22Rv1 (cell line): Measurements from ENCODE around the gene ARID1A.
"Not testable (repeated sequence)": the region's sequence is repeated elsewhere in the genome, so short reads cannot be mapped to it uniquely, and the experiment has no call there.

Experiments
- H3K27ac ChIP-seq: fragments of 450-650 bp; 2 replicates; pipeline ENCODE4 v1.5.1; 2017
- CTCF ChIP-seq: fragments of 450-650 bp; IDR thresholded peaks from 2 replicates; pipeline ENCODE4 v1.5.1; 2017; ENCODE audit warnings: mild to moderate bottlenecking
- ZFX ChIP-seq: fragments of 450-650 bp; IDR thresholded peaks from 2 replicates; pipeline ENCODE4 v1.6.1; 2017; ENCODE audit warnings: antibody characterized with exemption, borderline replicate concordance

The ARID1A gene

GRCh38 chr1:26695356-26696118, at the start of gene ARID1A:
ARID1A (plus strand) TSS chr1:26696015; CDS start chr1:26696404, 389 bp downstream.
- H3K27ac ChIP-seq = peak within 1 kb of the TSS; percentile 100
- TF ChIP-seq CTCF (peak; percentile 18), ZFX (no peak)

DNA sequence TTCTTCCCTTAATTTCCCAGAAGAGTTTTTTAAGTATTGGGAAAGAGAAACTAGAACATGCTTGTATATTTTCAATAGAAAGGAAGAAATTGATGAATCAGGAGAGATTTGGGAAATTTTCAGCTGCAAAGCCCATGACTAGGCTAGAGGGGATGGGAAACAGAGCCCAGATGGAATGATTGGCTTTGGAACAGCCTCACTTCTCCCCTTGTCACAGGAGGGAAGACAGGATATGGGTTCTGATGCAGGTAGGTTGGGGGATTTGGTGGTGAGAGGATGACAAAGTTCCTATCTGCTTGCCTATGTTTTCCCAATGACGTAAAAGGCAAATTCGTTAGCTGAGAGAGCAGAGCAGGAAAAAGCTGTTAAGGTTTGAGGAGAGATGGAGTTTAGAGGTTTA, 31.0 kb upstream of the ARID1A start:
- TF ChIP-seq ZFX (no peak), CTCF (no peak)
- no peak overlapping the region for H3K27ac ChIP-seq

DNA sequence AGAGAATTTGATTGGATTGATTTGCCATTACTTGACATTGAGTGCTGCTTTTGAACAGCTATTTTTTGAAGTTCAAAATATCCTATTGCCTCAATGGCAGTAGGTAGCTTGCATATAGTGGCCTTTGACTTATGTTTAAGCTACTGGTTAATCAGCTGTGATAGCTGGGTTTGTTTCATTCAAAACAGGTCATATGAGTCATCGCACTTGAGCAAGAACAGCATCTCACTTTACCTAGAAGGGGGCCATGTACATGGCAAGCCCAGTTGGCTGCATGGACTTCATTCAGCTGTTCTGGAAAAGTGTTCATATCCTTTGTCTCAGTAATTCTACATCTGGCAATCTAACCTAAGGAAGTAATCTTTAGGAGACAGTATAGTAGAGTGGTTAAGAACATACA, 29.0 kb upstream of the ARID1A start:
- no peak overlapping the region for H3K27ac ChIP-seq
- TF ChIP-seq CTCF (no peak), ZFX (no peak)

GRCh38 chr1:26668106-26668786, 27.6 kb upstream of the ARID1A start:
- H3K27ac ChIP-seq = not testable (repeated sequence)

- peak; percentile 94 for TF ChIP-seq CTCF
- no peak for TF ChIP-seq ZFX
- peak overlapping the region; percentile 62 for H3K27ac ChIP-seq
Observed at GRCh38 chr1:26677306-26678115, 18.3 kb upstream of the ARID1A start.

DNA sequence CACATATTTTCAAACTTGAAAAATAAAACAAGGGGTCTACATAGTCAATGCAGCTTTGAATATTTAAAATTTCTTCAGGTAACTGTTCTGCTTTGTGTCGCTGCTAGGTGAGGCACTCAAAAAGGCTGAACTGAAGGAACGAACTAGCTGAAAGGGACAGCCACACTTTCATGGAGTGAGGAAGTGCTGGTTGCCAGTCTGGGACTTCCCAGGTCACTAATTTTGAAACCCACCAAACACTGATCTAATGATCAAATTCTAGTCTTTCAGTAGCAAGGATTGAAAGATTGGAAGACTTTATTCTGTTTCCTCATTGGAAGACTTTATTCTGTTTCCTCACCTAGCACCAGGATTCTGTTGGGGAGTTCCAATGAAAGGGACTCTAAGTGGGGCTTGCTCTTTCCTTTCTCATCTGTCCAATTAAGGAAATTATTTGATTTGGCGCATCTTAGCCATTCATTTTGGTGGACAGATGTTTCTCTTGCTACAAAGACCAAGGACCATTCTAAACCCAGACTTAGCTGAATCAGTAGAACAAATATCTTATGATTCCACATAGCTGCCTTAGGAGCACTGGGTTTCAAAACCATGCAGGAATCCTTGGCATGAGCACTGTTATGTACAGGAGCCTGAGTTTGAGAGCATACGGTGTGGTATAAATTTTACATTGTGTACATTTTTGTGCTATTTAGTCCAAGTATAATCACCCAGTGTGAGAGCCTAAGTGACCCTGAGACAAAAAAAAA, 10.9 kb upstream of the ARID1A start:
- TF ChIP-seq ZFX (no peak), CTCF (no peak)
- H3K27ac ChIP-seq = no peak overlapping the region

- TF ChIP-seq CTCF = no peak
- no peak for TF ChIP-seq ZFX
- no peak overlapping the region for H3K27ac ChIP-seq
Observed at GRCh38 chr1:26686795-26687194, 9.0 kb upstream of the ARID1A start.
